IMR-90 (cell line): ENCODE measurements around the gene CYP4F2. TPM values are rescaled to one million over a fixed set of nuclear protein-coding genes. Genes with fewer than 3 reads are reported as not detected.
"Not testable (repeated sequence)": the region's sequence is repeated elsewhere in the genome, so short reads cannot be mapped to it uniquely, and the experiment has no call there.

Source experiments
- ATAC-seq: fragments of 200-7000 bp; cut with Tn5 transposase; 2 replicates; pipeline ENCODE4 v1.9.1; 2020; ENCODE audit warnings: low read depth, mild to moderate bottlenecking, moderate library complexity
- BruUV-seq: library from RNA; stranded (reverse); fragments of 400-500 nt; replicated peaks from 2 replicates; lab custom pipeline; 2021; lab: Mats Ljungman, UMichigan
- CTCF ChIA-PET: fragments of 300-600 bp; formaldehyde crosslinking; extraction: SDS; loops from one replicate; lab custom pipeline; 2021; ENCODE audit warnings: antibody characterized with exemption; lab: Yijun Ruan, JAX
- POLR2A ChIA-PET: fragments of 300-600 bp; sonication (Branson Sonifier 250); formaldehyde crosslinking; loops from one replicate; lab custom pipeline; 2022; ENCODE audit warnings: antibody characterized with exemption; ENCODE audit not compliant: unreplicated experiment; lab: Charles Lee
- DNase-seq: peaks from one replicate; pipeline ENCODE4 v3.0.0; 2013
- H2AFZ ChIP-seq: replicated peaks from 2 replicates; pipeline ENCODE3; 2013; ENCODE audit warnings: low read length, mild to moderate bottlenecking; ENCODE audit not compliant: poor library complexity
- H2AK5ac ChIP-seq: 2 replicates; pipeline ENCODE4 v1.6.1; 2013; ENCODE audit warnings: low read depth, low read length, inconsistent platforms
- H2AK9ac ChIP-seq: replicated peaks from 2 replicates; pipeline ENCODE3; 2013; ENCODE audit warnings: mild to moderate bottlenecking, low read depth, low read length, moderate library complexity; ENCODE audit not compliant: poor library complexity
- H2BK120ac ChIP-seq: 2 replicates; pipeline ENCODE4 v1.6.1; 2013; ENCODE audit warnings: low read depth, low read length, inconsistent platforms
- H2BK15ac ChIP-seq: 3 replicates; pipeline ENCODE4 v1.6.1; 2013; ENCODE audit warnings: low read depth, low read length, inconsistent platforms
- H2BK20ac ChIP-seq: 2 replicates; pipeline ENCODE4 v1.6.1; 2013; ENCODE audit warnings: low read depth, mild to moderate bottlenecking, inconsistent platforms, low read length, moderate library complexity
- H2BK5ac ChIP-seq: 2 replicates; pipeline ENCODE4 v1.6.1; 2013; ENCODE audit warnings: mild to moderate bottlenecking, low read depth, low read length, inconsistent platforms; ENCODE audit not compliant: poor library complexity, severe bottlenecking
- H3K14ac ChIP-seq: replicated peaks from 2 replicates; pipeline ENCODE4 v1.6.1; 2013; ENCODE audit warnings: low read depth, low read length, inconsistent platforms
- H3K18ac ChIP-seq: 2 replicates; pipeline ENCODE4 v1.6.1; 2013; ENCODE audit warnings: low read depth, low read length, control low read depth
- H3K23ac ChIP-seq: 2 replicates; pipeline ENCODE4 v1.6.1; 2013; ENCODE audit warnings: low read depth, low read length, inconsistent platforms
- H3K27ac ChIP-seq: 2 replicates; pipeline ENCODE4 v1.5.1; 2013; ENCODE audit warnings: mild to moderate bottlenecking, control low read depth, low read length; ENCODE audit not compliant: insufficient read depth
- H3K27me3 ChIP-seq: 2 replicates; pipeline ENCODE4 v1.6.1; 2013; ENCODE audit warnings: low read length; ENCODE audit not compliant: control insufficient read depth, insufficient read depth
- H3K36me3 ChIP-seq: 2 replicates; pipeline ENCODE4 v1.6.1; 2013; ENCODE audit warnings: low read length, mixed read lengths; ENCODE audit not compliant: control insufficient read depth, insufficient read depth
- H3K4ac ChIP-seq: 2 replicates; pipeline ENCODE4 v1.6.1; 2013; ENCODE audit warnings: low read depth, low read length, inconsistent platforms
- H3K4me1 ChIP-seq: 2 replicates; pipeline ENCODE4 v1.6.1; 2013; ENCODE audit warnings: low read length, mixed read lengths; ENCODE audit not compliant: control insufficient read depth, insufficient read depth
- H3K4me2 ChIP-seq: 2 replicates; pipeline ENCODE4 v1.6.1; 2013; ENCODE audit warnings: low read depth, mild to moderate bottlenecking, control low read depth, low read length, moderate library complexity
- H3K4me3 ChIP-seq: 2 replicates; pipeline ENCODE4 v1.5.1; 2013; ENCODE audit warnings: low read depth, mild to moderate bottlenecking, control low read depth, low read length, moderate library complexity; ENCODE audit not compliant: insufficient read depth
- H3K56ac ChIP-seq: 2 replicates; pipeline ENCODE4 v1.6.1; 2013; ENCODE audit warnings: low read length, inconsistent platforms; ENCODE audit not compliant: insufficient read depth; ENCODE audit errors: extremely low read depth
- H3K79me1 ChIP-seq, 2 experiments: 2 replicates each; pipeline ENCODE4 v1.6.1; 2013; ENCODE audit warnings: low read length in 2 of 2, inconsistent platforms in 1 of 2, low read depth in 1 of 2
- H3K9ac ChIP-seq: 2 replicates; pipeline ENCODE4 v1.6.1; 2013; ENCODE audit warnings: low read depth, low read length, control low read depth
- H3K9me1 ChIP-seq: 2 replicates; pipeline ENCODE4 v1.6.1; 2013; ENCODE audit warnings: low read length, inconsistent platforms; ENCODE audit not compliant: insufficient read depth
- H3K9me3 ChIP-seq: 2 replicates; pipeline ENCODE4 v1.6.1; 2013; ENCODE audit warnings: low read length; ENCODE audit not compliant: control insufficient read depth, insufficient read depth
- H4K20me1 ChIP-seq: 2 replicates; pipeline ENCODE4 v1.6.1; 2013; ENCODE audit warnings: low read length, inconsistent platforms; ENCODE audit not compliant: insufficient read depth
- H4K5ac ChIP-seq: 2 replicates; pipeline ENCODE4 v1.6.1; 2013; ENCODE audit warnings: mild to moderate bottlenecking, low read depth, low read length, control low read depth
- H4K8ac ChIP-seq, 2 experiments: 2 replicates each; pipeline ENCODE4 v1.6.1; 2013; ENCODE audit warnings: low read depth in 2 of 2, low read length in 2 of 2, control low read depth in 1 of 2, inconsistent platforms in 1 of 2
- H4K91ac ChIP-seq: 2 replicates; pipeline ENCODE4 v1.6.1; 2013; ENCODE audit warnings: low read depth, low read length, inconsistent platforms; ENCODE audit not compliant: insufficient read depth
- RFX5 ChIP-seq: IDR thresholded peaks from 2 replicates; pipeline ENCODE4 v1.8.0; 2012; ENCODE audit warnings: low read depth, mild to moderate bottlenecking, low read length, moderate library complexity
- WGBS, 2 experiments: methylation state at CpG; one replicate each; pipeline versions ENCODE4 v1.1.5 to v1.1.7; 2013; ENCODE audit warnings: missing lambda C conversion rate in 2 of 2; ENCODE audit not compliant: insufficient read length in 1 of 2; ENCODE audit errors: extremely low coverage in 2 of 2; 5-methylcytosine and 5-hydroxymethylcytosine counted together
- dilution Hi-C: fragments of 300-500 bp; cut with HindIII; formaldehyde crosslinking; loops from one replicate; pipeline ENCODE4 v1.14.3; 2018; ENCODE audit warnings: low sequenced_read_pairs; ENCODE audit not compliant: unreplicated experiment
- in situ Hi-C: fragments of 300-500 bp; cut with MboI; formaldehyde crosslinking; loops from 3 replicates; pipeline ENCODE4 v1.14.3; 2019; ENCODE audit warnings: low sequenced_read_pairs, inconsistent platforms, mixed read lengths
- intact Hi-C: fragments of 100-400 bp; cut with micrococcal nuclease; formaldehyde crosslinking; loops from 2 replicates; pipeline ENCODE4 v1.10.0; 2022
- polyA plus RNA-seq, 3 experiments: library from polyadenylated mRNA; depleted of rRNA; stranded (reverse); fragments of >200 nt; gene quantifications; 2 replicates each; pipeline ENCODE4 v1.2.3, GENCODE V29; 2012; ENCODE audit warnings: low replicate concordance in 1 of 3
- total RNA-seq: library from RNA; depleted of rRNA; stranded (reverse); fragments of >200 nt; gene quantifications from 2 replicates; pipeline ENCODE4 v1.2.3, GENCODE V29; 2012

The CYP4F2 gene
- total and polyA plus RNA-seq, 2 of the 4 experiments (the other 2 are of a cell fraction) = not detected

GRCh38 chr19:15934332-15935078, 36.6 kb upstream of the CYP4F2 start, which contains the start of gene CYP4F11:
Gene CYP4F11, minus strand, starts transcription at chr19:15934529. Its CDS starts 121 bp downstream, at chr19:15934408.
- Histone ChIP-seq H2BK5ac (no peak within 1 kb of the TSS), H2AFZ (no peak within 1 kb of the TSS), H2AK9ac (no peak within 1 kb of the TSS), H3K27ac (no peak within 1 kb of the TSS), H2AK5ac (no peak within 1 kb of the TSS), H3K4me3 (no peak within 1 kb of the TSS), H3K4me1 (no peaks in the 10 kb centered on the region), H3K23ac (no peak within 1 kb of the TSS), H3K79me1 (no peaks in the 10 kb centered on the region), H3K9ac (no peak within 1 kb of the TSS), H3K27me3 (no peaks in the 10 kb centered on the region), H3K9me3 (peaks cover 10% of the 10 kb centered on the region; the same call in 1 of the 2 replicates), H3K4me2 (no peak within 1 kb of the TSS), H3K18ac (no peak within 1 kb of the TSS), H3K14ac (no peak within 1 kb of the TSS), H4K91ac (no peak within 1 kb of the TSS), H2BK15ac (no peak within 1 kb of the TSS), H3K36me3 (no peaks in the 10 kb centered on the region), H2BK20ac (no peak within 1 kb of the TSS), H4K20me1 (no peaks in the 10 kb centered on the region), H3K56ac (no peak within 1 kb of the TSS), H2BK120ac (no peak within 1 kb of the TSS), H4K5ac (no peak within 1 kb of the TSS), H4K8ac (no peak within 1 kb of the TSS), H3K4ac (no peak within 1 kb of the TSS), H3K9me1 (no peaks in the 10 kb centered on the region)
- POLR2A ChIA-PET = no interaction called here
- intact Hi-C loops (no loop called here), dilution Hi-C loops (no loop called here), in situ Hi-C loops (no loop called here)
- DNase-seq (no peak), ATAC-seq (no peak)
- BruUV-seq = no TSS peak
- no peak for TF ChIP-seq RFX5
- CTCF ChIA-PET = no interaction called here
- no CpG with 5 or more reads among the region's 10 CpGs for WGBS, 2 experiments

GRCh38 chr19:15933761-15934331, 36.0 kb upstream of the CYP4F2 start:
- CTCF ChIA-PET, dilution Hi-C loops, H4K8ac ChIP-seq, H3K18ac ChIP-seq, H3K14ac ChIP-seq, H4K20me1 ChIP-seq, H4K5ac ChIP-seq, H3K23ac ChIP-seq, H3K27ac ChIP-seq, H2AK9ac ChIP-seq, BruUV-seq, H2BK20ac ChIP-seq, H3K4me2 ChIP-seq, H3K27me3 ChIP-seq, DNase-seq, H3K9me3 ChIP-seq, H4K91ac ChIP-seq, H3K4me1 ChIP-seq, H3K4ac ChIP-seq, H3K36me3 ChIP-seq, H2BK120ac ChIP-seq, H2BK5ac ChIP-seq, H3K56ac ChIP-seq, H3K9ac ChIP-seq, H2AFZ ChIP-seq, POLR2A ChIA-PET, H2BK15ac ChIP-seq, H3K9me1 ChIP-seq, H3K4me3 ChIP-seq, in situ Hi-C loops, ATAC-seq, H3K79me1 ChIP-seq, intact Hi-C loops, H2AK5ac ChIP-seq: not testable (repeated sequence)
- WGBS, 2 experiments = 20% methylated on average over 8 of the region's 12 CpGs; no CpG with 5 or more reads in 1 of the 2 experiments
